Adrenal gland (tissue), 5 donors: ENCODE results near the gene RUNX3.

Experiments used
- POLR2A ChIP-seq, 2 donors: fragments of 450-650 bp; IDR thresholded peaks; one replicate each; pipeline ENCODE4 v1.6.1; 2017; ENCODE audit warnings: antibody characterized with exemption in 2 of 2, mild to moderate bottlenecking in 2 of 2, moderate library complexity in 1 of 2
- TF ChIP-seq, protein P1 (sequence below), 6 experiments: fragments of 450-650 bp in 4 of 6; fragments of 200-600 bp in 2 of 6; sonication (generic) in 1 of 6; IDR thresholded peaks; 1 replicate in 5 of 6; 2 replicates in 1 of 6; pipeline versions ENCODE4 v1.5.1 to v1.8.0; 2016 to 2021; ENCODE audit warnings: antibody characterized with exemption in 6 of 6, mild to moderate bottlenecking in 2 of 6, moderate library complexity in 1 of 6
- donor health status: DM: no; HTN: no; CAD: no.

DNA sequence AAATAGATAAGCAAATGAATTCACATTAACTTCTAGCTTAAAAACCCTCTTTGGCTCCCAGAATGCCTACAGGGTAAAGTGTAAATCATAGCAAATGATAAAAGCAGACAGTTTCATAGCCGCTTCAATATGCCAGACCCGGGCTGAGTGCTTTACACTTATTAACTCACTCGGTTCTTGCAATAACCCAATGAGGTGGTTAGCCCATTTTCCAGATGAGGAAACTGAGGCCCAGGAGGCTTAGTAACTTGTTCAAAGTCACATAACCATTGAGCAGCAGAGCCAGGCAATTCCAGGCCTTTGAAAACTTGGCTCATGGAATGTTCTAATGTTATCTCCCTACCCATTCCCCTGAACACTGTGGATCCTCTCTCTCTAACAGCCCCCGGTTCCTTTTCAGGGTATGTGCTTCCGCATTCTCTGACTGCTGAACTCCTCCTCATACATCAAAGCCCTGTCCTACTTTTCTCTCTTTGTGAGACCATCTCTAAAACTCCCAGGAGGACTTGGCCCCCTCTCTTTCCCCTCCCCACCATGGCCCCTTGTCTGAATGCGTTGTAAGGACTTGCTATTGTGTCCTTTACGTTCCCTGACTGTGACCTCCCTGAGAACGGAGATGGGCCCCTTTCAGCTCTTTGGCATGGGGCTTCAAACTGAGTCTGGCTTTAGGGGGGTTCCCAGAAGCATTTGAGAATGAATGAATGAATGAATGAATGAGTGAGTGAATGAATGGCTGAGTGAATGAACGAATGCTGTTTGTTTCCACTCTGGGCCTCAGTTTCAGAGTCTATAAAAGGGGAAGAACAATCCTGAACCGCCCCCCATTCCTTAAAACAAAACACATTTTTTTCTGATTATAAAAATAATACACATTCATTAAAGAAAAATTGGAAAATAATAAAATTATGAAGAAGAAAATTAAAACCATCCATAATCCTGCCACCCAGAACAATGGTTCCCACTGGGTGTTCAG lies 15.6 kb upstream of the RUNX3 start:
- no peak for TF ChIP-seq POLR2A (IDR thresholded peaks at IDR 0.05)
- TF ChIP-seq, protein P1, sequence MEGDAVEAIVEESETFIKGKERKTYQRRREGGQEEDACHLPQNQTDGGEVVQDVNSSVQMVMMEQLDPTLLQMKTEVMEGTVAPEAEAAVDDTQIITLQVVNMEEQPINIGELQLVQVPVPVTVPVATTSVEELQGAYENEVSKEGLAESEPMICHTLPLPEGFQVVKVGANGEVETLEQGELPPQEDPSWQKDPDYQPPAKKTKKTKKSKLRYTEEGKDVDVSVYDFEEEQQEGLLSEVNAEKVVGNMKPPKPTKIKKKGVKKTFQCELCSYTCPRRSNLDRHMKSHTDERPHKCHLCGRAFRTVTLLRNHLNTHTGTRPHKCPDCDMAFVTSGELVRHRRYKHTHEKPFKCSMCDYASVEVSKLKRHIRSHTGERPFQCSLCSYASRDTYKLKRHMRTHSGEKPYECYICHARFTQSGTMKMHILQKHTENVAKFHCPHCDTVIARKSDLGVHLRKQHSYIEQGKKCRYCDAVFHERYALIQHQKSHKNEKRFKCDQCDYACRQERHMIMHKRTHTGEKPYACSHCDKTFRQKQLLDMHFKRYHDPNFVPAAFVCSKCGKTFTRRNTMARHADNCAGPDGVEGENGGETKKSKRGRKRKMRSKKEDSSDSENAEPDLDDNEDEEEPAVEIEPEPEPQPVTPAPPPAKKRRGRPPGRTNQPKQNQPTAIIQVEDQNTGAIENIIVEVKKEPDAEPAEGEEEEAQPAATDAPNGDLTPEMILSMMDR (IDR thresholded peaks at IDR 0.05): no peak
